Measurements from ENCODE around the gene NEK10.

The NEK10 gene

DNA sequence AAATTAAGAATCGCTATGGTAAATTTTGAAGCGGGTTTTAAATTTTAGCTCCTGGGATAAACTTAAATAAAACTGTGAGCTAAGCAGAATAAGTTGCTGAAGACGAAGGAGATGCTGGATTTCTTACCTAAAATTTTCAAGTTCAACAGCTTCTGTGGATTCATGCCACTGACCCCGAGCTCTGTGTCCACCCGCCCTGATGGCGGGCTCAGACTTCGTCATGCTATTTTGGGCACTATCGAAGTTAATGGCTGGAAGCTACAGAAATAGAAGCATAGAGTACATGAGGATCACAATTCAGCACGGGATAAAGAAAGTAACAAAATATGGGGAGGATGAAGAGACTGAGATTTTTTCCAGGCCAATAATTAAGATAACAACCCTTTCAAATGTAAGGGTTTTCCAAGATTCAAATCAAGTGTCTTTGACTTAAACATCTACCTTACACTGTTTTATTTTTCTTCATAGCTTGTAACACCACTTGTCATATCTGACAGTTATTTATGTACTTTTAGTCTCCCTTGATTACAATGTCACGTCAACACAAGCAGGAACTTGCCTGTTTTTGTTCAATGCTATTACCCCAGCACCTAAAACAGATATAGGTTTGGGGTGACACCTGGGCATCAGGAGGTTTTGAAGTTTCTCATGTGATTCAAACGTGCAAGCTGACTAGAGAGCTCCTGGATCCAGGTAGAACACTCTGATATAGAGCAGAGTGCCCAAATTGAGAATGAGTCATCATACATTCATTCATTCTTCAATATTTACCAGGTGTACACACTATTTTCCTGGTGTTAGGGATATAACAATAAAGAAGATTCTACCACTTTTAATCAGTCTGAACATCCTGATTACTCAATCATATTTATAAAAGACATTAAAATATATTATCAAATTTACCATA lies 23.0 kb downstream of the NEK10 start:
- H3K27ac ChIP-seq = no peak overlapping the region
- no peaks in the 10 kb centered on the region for H3K27me3 ChIP-seq
- H3K36me3 ChIP-seq = no peaks in the 10 kb centered on the region
- intact Hi-C loops (cut with DNase I; ENCODE audit: low total_unique reads) = no loop called here
- H3K4me1 ChIP-seq = no peaks in the 10 kb centered on the region
- H3K4me3 ChIP-seq = no peak overlapping the region
- TF ChIP-seq, protein P1, sequence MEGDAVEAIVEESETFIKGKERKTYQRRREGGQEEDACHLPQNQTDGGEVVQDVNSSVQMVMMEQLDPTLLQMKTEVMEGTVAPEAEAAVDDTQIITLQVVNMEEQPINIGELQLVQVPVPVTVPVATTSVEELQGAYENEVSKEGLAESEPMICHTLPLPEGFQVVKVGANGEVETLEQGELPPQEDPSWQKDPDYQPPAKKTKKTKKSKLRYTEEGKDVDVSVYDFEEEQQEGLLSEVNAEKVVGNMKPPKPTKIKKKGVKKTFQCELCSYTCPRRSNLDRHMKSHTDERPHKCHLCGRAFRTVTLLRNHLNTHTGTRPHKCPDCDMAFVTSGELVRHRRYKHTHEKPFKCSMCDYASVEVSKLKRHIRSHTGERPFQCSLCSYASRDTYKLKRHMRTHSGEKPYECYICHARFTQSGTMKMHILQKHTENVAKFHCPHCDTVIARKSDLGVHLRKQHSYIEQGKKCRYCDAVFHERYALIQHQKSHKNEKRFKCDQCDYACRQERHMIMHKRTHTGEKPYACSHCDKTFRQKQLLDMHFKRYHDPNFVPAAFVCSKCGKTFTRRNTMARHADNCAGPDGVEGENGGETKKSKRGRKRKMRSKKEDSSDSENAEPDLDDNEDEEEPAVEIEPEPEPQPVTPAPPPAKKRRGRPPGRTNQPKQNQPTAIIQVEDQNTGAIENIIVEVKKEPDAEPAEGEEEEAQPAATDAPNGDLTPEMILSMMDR (IDR thresholded peaks at IDR 0.05) = no peak
- DNase-seq = no peak
- no peaks in the 10 kb centered on the region for H3K9me3 ChIP-seq

DNA sequence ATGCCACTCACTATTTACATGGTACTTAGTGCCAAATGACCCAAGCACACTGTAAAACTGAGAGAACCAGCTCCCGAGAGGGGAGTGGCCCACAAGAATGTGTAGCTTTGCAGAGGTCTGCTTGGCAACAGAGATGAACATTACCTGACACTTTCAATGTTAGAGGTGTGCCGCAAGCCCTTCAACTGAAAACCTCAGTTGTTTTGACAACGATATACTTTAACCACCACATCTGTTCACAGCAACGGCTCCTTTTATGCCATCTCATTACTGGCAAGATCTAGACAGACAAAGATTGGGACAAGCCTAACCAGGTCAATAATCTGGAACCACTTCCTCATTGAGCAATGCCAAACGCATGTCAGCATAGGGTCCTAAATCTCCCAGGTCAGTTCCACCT lies 23.7 kb downstream of the NEK10 start:
- no peaks in the 10 kb centered on the region for H3K27me3 ChIP-seq
- TF ChIP-seq, protein P1 (IDR thresholded peaks at IDR 0.05) = no peak
- no peak overlapping the region for H3K27ac ChIP-seq
- intact Hi-C loops (cut with DNase I; ENCODE audit: low total_unique reads) = no loop called here
- H3K4me1 ChIP-seq = no peaks in the 10 kb centered on the region
- H3K36me3 ChIP-seq = no peaks in the 10 kb centered on the region
- DNase-seq = no peak
- H3K9me3 ChIP-seq = no peaks in the 10 kb centered on the region
- H3K4me3 ChIP-seq = no peak overlapping the region

DNA sequence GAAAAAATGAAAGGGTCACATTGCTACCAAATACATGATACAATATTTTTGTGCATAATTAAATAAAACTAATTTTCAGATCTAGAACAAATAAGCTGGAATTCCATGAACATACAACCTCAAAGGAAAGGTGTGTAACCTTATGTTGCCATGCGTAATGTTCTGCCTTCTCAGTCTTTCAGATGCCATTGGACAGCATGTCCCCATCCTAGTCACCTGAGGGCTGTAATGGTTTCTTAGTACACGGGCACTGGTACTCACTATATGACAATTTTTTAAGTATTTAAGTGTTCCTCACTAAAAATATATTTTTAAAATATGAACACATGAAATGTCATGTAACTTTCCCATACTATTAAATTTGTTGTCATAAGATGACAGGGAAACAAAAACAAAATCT lies 24.1 kb downstream of the NEK10 start:
- TF ChIP-seq, protein P1 (IDR thresholded peaks at IDR 0.05) = no peak
- intact Hi-C loops (cut with DNase I; ENCODE audit: low total_unique reads) = no loop called here
- no peaks in the 10 kb centered on the region for H3K27me3 ChIP-seq
- no peaks in the 10 kb centered on the region for H3K9me3 ChIP-seq
- no peak for DNase-seq
- H3K36me3 ChIP-seq = no peaks in the 10 kb centered on the region
- no peak overlapping the region for H3K27ac ChIP-seq
- no peaks in the 10 kb centered on the region for H3K4me1 ChIP-seq
- H3K4me3 ChIP-seq = no peak overlapping the region

DNA sequence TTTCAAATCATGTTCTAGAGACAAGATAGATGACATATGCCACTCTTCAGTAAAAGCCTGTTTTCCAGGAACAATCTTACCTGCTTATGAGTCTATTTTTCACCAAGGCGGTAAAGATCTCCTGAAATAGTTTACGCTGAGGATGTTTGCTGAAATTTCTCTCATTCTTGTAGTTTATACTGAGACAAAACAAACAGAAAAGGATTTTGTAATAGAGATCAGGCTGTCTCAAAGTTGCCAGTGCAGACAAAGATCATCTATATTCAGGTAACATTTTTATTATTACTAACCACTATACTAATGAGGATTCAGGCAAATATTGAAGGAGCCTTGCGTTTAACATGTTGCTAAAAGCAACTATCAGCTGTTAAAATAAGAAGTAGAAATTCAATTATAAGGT lies 25.0 kb downstream of the NEK10 start:
- no peaks in the 10 kb centered on the region for H3K27me3 ChIP-seq
- no peak overlapping the region for H3K4me3 ChIP-seq
- DNase-seq = no peak
- H3K4me1 ChIP-seq = no peaks in the 10 kb centered on the region
- no peaks in the 10 kb centered on the region for H3K9me3 ChIP-seq
- H3K36me3 ChIP-seq = no peaks in the 10 kb centered on the region
- no peak overlapping the region for H3K27ac ChIP-seq
- TF ChIP-seq, protein P1 (IDR thresholded peaks at IDR 0.05) = no peak
- intact Hi-C loops (cut with DNase I; ENCODE audit: low total_unique reads) = no loop called here

DNA sequence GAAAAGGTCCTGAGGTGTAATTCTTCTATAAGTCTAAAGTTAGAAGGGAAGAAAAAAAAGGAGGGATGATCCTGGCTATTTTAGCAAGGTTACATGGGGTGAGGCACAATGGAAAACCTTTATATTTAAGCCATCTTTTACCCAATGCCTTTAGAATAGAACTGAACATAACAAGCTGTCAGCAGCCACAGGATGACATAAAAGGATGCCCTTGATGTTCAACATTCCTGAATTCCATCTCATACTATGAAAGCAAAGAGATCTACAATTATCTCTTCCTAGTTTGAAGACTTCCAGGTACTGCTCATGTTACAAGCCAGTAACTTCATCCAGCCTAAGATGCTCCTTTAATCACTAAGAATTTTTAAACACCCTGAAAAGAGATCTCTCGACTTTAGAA lies 26.9 kb downstream of the NEK10 start:
- no peak overlapping the region for H3K4me3 ChIP-seq
- H3K9me3 ChIP-seq = no peaks in the 10 kb centered on the region
- intact Hi-C loops (cut with DNase I; ENCODE audit: low total_unique reads) = no loop called here
- H3K27me3 ChIP-seq = no peaks in the 10 kb centered on the region
- H3K4me1 ChIP-seq = no peaks in the 10 kb centered on the region
- TF ChIP-seq, protein P1 (IDR thresholded peaks at IDR 0.05) = no peak
- no peak overlapping the region for H3K27ac ChIP-seq
- DNase-seq = no peak
- H3K36me3 ChIP-seq = no peaks in the 10 kb centered on the region

Measured in tibial artery (tissue), 4 donors.